Measurements from ENCODE around the gene BTN2A1. TPM values are rescaled to one million over a fixed set of nuclear protein-coding genes. Genes with fewer than 3 reads are reported as not detected.
"Not testable (repeated sequence)": the region's sequence is repeated elsewhere in the genome, so short reads cannot be mapped to it uniquely, and the experiment has no call there.

BTN2A1 gene
- total RNA-seq, 1 donor from 2014 or later: 27.4 TPM

GRCh38 chr6:26431258-26432172, 26.2 kb upstream of the BTN2A1 start:
- intact Hi-C loops (cut with micrococcal nuclease): no loop called here

GRCh38 chr6:26432627-26433201, 25.0 kb upstream of the BTN2A1 start:
- intact Hi-C loops (cut with micrococcal nuclease): no loop called here

GRCh38 chr6:26433680-26434079, 24.1 kb upstream of the BTN2A1 start:
- intact Hi-C loops (cut with micrococcal nuclease): not testable (repeated sequence)

GRCh38 chr6:26436018-26436417, 21.7 kb upstream of the BTN2A1 start:
- intact Hi-C loops (cut with micrococcal nuclease): no loop called here

- intact Hi-C loops (cut with micrococcal nuclease): no loop called here
Measured at GRCh38 chr6:26437550-26437949, 20.2 kb upstream of the BTN2A1 start.

GRCh38 chr6:26438000-26438399, 19.8 kb upstream of the BTN2A1 start:
- intact Hi-C loops (cut with micrococcal nuclease): no loop called here

GRCh38 chr6:26439151-26440125, 18.3 kb upstream of the BTN2A1 start:
- intact Hi-C loops (cut with micrococcal nuclease): loop anchor here (1.0 to 2.0 kb wide), 4 partner anchors 18 to 37 kb away; partner anchors contain the start of genes BTN2A1 and BTN3A1

GRCh38 chr6:26440977-26441358, 16.8 kb upstream of the BTN2A1 start:
- intact Hi-C loops (cut with micrococcal nuclease): loop anchor here (1.0 to 2.0 kb wide), 3 partner anchors 16 to 32 kb away; partner anchors contain the start of gene BTN2A1

- intact Hi-C loops (cut with micrococcal nuclease): loop anchor here (2.0 kb wide), 1 partner anchor 21 kb away; no protein-coding TSS in a partner anchor
Measured at GRCh38 chr6:26441977-26442376, 15.8 kb upstream of the BTN2A1 start.

GRCh38 chr6:26445934-26446667, 11.7 kb upstream of the BTN2A1 start:
- intact Hi-C loops (cut with micrococcal nuclease): no loop called here

GRCh38 chr6:26447257-26447656, 10.5 kb upstream of the BTN2A1 start:
- intact Hi-C loops (cut with micrococcal nuclease): no loop called here

GRCh38 chr6:26450240-26450639, 7.5 kb upstream of the BTN2A1 start:
- intact Hi-C loops (cut with micrococcal nuclease): no loop called here

GRCh38 chr6:26452631-26453235, 5.0 kb upstream of the BTN2A1 start:
- intact Hi-C loops (cut with micrococcal nuclease): no loop called here

- intact Hi-C loops (cut with micrococcal nuclease): loop anchor here (5.0 kb wide), 2 partner anchors 68 to 92 kb away; no protein-coding TSS in a partner anchor
Measured at GRCh38 chr6:26454631-26455030, 3.1 kb upstream of the BTN2A1 start.

- intact Hi-C loops (cut with micrococcal nuclease): loop anchor here (5.0 kb wide), 2 partner anchors 67 to 93 kb away; no protein-coding TSS in a partner anchor
Measured at GRCh38 chr6:26455357-26455970, 2.3 kb upstream of the BTN2A1 start.

GRCh38 chr6:26457264-26457805, 420 bp upstream of the BTN2A1 start:
- intact Hi-C loops (cut with micrococcal nuclease): loop anchor here (1.0 to 5.0 kb wide), 4 partner anchors 17 to 95 kb away; partner anchors contain the start of gene BTN3A3

- intact Hi-C loops (cut with micrococcal nuclease): loop anchor here (5.0 kb wide), 2 partner anchors 63 to 97 kb away; no protein-coding TSS in a partner anchor
Measured at GRCh38 chr6:26459023-26459810, 1.5 kb downstream of the BTN2A1 start.

GRCh38 chr6:26461353-26461752, 3.6 kb downstream of the BTN2A1 start:
- intact Hi-C loops (cut with micrococcal nuclease): not testable (repeated sequence)

Measured in T-helper 2 cell treated with Interferon-gamma antibody and Interleukin-4, amounts not matched to agents 100 ng/mL and 5 ng/mL, for 36 hours (primary cell).